Esophagus muscularis mucosa (tissue), 4 donors: Measurements from ENCODE around the gene SRMS. TPM values are rescaled to one million over a fixed set of nuclear protein-coding genes. Genes with fewer than 3 reads are reported as not detected.

ENCODE experiments used
- DNase-seq: peaks from one replicate; pipeline ENCODE4 v3.0.0-alpha.2; 2017; ENCODE audit errors: extremely low spot score
- H3K27ac ChIP-seq, 4 donors: fragments of 200-600 bp; sonication (generic); replicated peaks in 1 of 4; 1 replicate in 3 of 4; 2 replicates in 1 of 4; pipeline ENCODE4 v1.5.1; 2016 to 2019; ENCODE audit warnings: mild to moderate bottlenecking in 1 of 4
- H3K27me3 ChIP-seq, 4 donors: fragments of 200-600 bp; sonication (generic); one replicate each; pipeline versions ENCODE4 v1.5.1 to v1.6.0; 2016 to 2019
- H3K36me3 ChIP-seq, 4 donors: fragments of 200-600 bp; sonication (generic); one replicate each; pipeline ENCODE4 v1.5.1; 2016 to 2019
- H3K4me1 ChIP-seq, 4 donors: fragments of 200-600 bp; sonication (generic); one replicate each; pipeline ENCODE4 v1.5.1; 2016 to 2019
- H3K4me3 ChIP-seq, 4 donors: fragments of 200-600 bp; sonication (generic); 1 replicate in 2 of 4; 2 replicates in 2 of 4; pipeline ENCODE4 v1.5.1; 2016 to 2019; ENCODE audit warnings: mild to moderate bottlenecking in 4 of 4, moderate library complexity in 1 of 4
- H3K9me3 ChIP-seq, 4 donors: fragments of 200-600 bp; sonication (generic); 1 replicate in 3 of 4; 2 replicates in 1 of 4; pipeline ENCODE4 v1.5.1; 2016 to 2019
- CTCF ChIP-seq, 3 experiments: fragments of 200-600 bp in 2 of 3; fragments of 450-650 bp in 1 of 3; sonication (generic) in 2 of 3; IDR thresholded peaks; one replicate each; pipeline ENCODE4 v1.5.1; 2017 to 2019; ENCODE audit warnings: antibody characterized with exemption in 3 of 3, mild to moderate bottlenecking in 2 of 3, moderate library complexity in 1 of 3
- EP300 ChIP-seq: sonication (generic); formaldehyde crosslinking; IDR thresholded peaks from one replicate; pipeline ENCODE4 v1.6.1; 2017; ENCODE audit warnings: antibody characterized with exemption
- POLR2A ChIP-seq: fragments of 450-650 bp; IDR thresholded peaks from one replicate; pipeline ENCODE4 v1.6.1; 2017; ENCODE audit warnings: antibody characterized with exemption, moderate library complexity, mild to moderate bottlenecking, low read depth
- POLR2AphosphoS5 ChIP-seq, 2 donors: sonication (generic); formaldehyde crosslinking; IDR thresholded peaks; one replicate each; pipeline ENCODE4 v1.6.1; 2017; ENCODE audit warnings: antibody characterized with exemption in 2 of 2
- WGBS: methylation state at CpG from one replicate; pipeline ENCODE4 v1.1.5; 2018; 5-methylcytosine and 5-hydroxymethylcytosine counted together
- intact Hi-C: fragments of 100-400 bp; cut with DNase I; formaldehyde crosslinking; loops from one replicate; pipeline ENCODE4 v1.15.1; 2023
- total RNA-seq, 4 donors: library from RNA; depleted of rRNA; stranded (reverse); fragments of >200 nt; gene quantifications; one replicate each; pipeline versions ENCODE4 v1.1.0 to v1.2.1, GENCODE V29; 2016

The SRMS gene
- total RNA-seq, result not detected

- intact Hi-C loops, result no loop called here
- DNase-seq, result no peak
- H3K27ac ChIP-seq, result no peak within 1 kb of the TSS
- 72% methylated on average over 6 of the region's 35 CpGs for WGBS
- H3K9me3 ChIP-seq, result no peaks in the 10 kb centered on the region
- H3K4me1 ChIP-seq, result peaks cover 0 to 8% (median 4%) of the 10 kb centered on the region in 4 donors
- no peaks in the 10 kb centered on the region for H3K36me3 ChIP-seq
- peaks cover 0 to 76% (median 15%) of the 10 kb centered on the region in 4 donors for H3K27me3 ChIP-seq
- TF ChIP-seq POLR2AphosphoS5 (IDR thresholded peaks at IDR 0.05), result no peak
- no peak within 1 kb of the TSS for H3K4me3 ChIP-seq
Observed at GRCh38 chr20:63547725-63548480, at the start of gene SRMS. Gene SRMS (minus strand): TSS chr20:63547749. CDS start chr20:63547463, 286 bp downstream.

- no peak for DNase-seq
- Histone ChIP-seq H3K27me3 (no peaks in the 10 kb centered on the region), H3K36me3 (peaks cover 17 to 98% (median 91%) of the 10 kb centered on the region in 4 donors), H3K4me1 (peaks cover 0 to 11% (median 0%) of the 10 kb centered on the region in 4 donors), H3K9me3 (no peaks in the 10 kb centered on the region), H3K27ac (no peak overlapping the region), H3K4me3 (no peak overlapping the region)
- TF ChIP-seq CTCF (IDR thresholded peaks at IDR 0.05) (no peak), EP300 (no peak), POLR2AphosphoS5 (IDR thresholded peaks at IDR 0.05) (no peak), POLR2A (no peak)
- WGBS, result 86% methylated on average over 3 of the region's 6 CpGs
- intact Hi-C loops, result no loop called here
Observed at GRCh38 chr20:63596423-63596822, 48.9 kb upstream of the SRMS start.

GRCh38 chr20:63595416-63596127 is 48.0 kb upstream of the SRMS start:
- Histone ChIP-seq H3K9me3 (no peaks in the 10 kb centered on the region), H3K4me1 (peaks cover 0 to 11% (median 0%) of the 10 kb centered on the region in 4 donors), H3K36me3 (peaks cover 25 to 98% (median 90%) of the 10 kb centered on the region in 4 donors), H3K27me3 (no peaks in the 10 kb centered on the region), H3K27ac (no peak overlapping the region), H3K4me3 (no peak overlapping the region)
- intact Hi-C loops, result no loop called here
- TF ChIP-seq POLR2AphosphoS5 (IDR thresholded peaks at IDR 0.05), result no peak
- no peak for TF ChIP-seq CTCF (IDR thresholded peaks at IDR 0.05)
- TF ChIP-seq EP300, result no peak
- TF ChIP-seq POLR2A, result no peak
- DNase-seq, result no peak
- WGBS, result 98% methylated on average over 7 of the region's 30 CpGs

GRCh38 chr20:63594043-63594561 is 46.6 kb upstream of the SRMS start:
- peak overlapping the region in 1 of 4 donors; percentile 7 for H3K27ac ChIP-seq
- H3K4me3 ChIP-seq, result no peak overlapping the region
- DNase-seq, result no peak
- WGBS, result 49% methylated on average over 4 of the region's 10 CpGs
- H3K27me3 ChIP-seq, result no peaks in the 10 kb centered on the region
- intact Hi-C loops, result no loop called here
- H3K4me1 ChIP-seq, result peaks cover 0 to 11% (median 0%) of the 10 kb centered on the region in 4 donors
- peak in 1 of 2 donors; percentile 39 for TF ChIP-seq POLR2AphosphoS5 (IDR thresholded peaks at IDR 0.05)
- TF ChIP-seq POLR2A, result no peak
- no peaks in the 10 kb centered on the region for H3K9me3 ChIP-seq
- peaks cover 31 to 98% (median 91%) of the 10 kb centered on the region in 4 donors for H3K36me3 ChIP-seq

- Histone ChIP-seq H3K27ac (no peak overlapping the region), H3K4me1 (peaks cover 0 to 11% (median 0%) of the 10 kb centered on the region in 4 donors), H3K4me3 (no peak overlapping the region), H3K27me3 (no peaks in the 10 kb centered on the region), H3K9me3 (no peaks in the 10 kb centered on the region), H3K36me3 (peaks cover 30 to 98% (median 90%) of the 10 kb centered on the region in 4 donors)
- TF ChIP-seq POLR2A, result no peak
- TF ChIP-seq EP300, result no peak
- no peak for TF ChIP-seq CTCF (IDR thresholded peaks at IDR 0.05)
- no peak for TF ChIP-seq POLR2AphosphoS5 (IDR thresholded peaks at IDR 0.05)
- 98% methylated on average over 10 of the region's 13 CpGs for WGBS
- intact Hi-C loops, result no loop called here
- DNase-seq, result no peak
Observed at GRCh38 chr20:63592661-63593060, 45.1 kb upstream of the SRMS start.
